LNCaP clone FGC (cell line): ENCODE results near the gene GET4.

Source experiments
- DNase-seq: peaks from one replicate; pipeline ENCODE4 v3.0.0-alpha.2; 2011; ENCODE audit warnings: low read depth
- H3K4me3 ChIP-seq: 2 replicates; pipeline ENCODE4 v1.5.1; 2011; ENCODE audit warnings: mild to moderate bottlenecking, low read depth, low read length, control low read depth
- TF ChIP-seq, protein P1 (sequence below): IDR thresholded peaks from 2 replicates; pipeline ENCODE4 v1.5.1; 2012; ENCODE audit warnings: mild to moderate bottlenecking; ENCODE audit not compliant: control insufficient read depth, insufficient read depth; ENCODE audit errors: extremely low read depth

Gene GET4

DNA sequence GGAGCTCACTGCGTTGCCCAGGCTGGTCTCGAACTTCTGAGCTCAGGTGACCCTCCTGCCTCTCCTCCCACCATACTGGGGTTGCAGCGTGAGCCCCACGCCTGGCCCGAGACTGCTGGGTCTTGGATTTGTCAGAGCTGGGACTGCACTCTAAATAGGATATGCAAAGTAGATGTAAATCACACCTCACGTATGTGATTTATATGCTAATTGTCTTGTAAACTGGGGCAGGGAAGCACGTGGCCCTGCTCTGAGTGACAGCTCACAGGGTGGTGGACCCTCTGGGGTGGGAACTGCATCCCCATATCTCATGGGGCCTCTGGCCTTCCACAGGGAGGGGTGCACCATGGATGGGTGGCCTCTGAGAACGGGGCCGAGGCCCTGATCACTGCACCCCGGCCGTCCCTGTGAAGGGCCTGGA lies 34.1 kb downstream of the GET4 start:
- TF ChIP-seq, protein P1, sequence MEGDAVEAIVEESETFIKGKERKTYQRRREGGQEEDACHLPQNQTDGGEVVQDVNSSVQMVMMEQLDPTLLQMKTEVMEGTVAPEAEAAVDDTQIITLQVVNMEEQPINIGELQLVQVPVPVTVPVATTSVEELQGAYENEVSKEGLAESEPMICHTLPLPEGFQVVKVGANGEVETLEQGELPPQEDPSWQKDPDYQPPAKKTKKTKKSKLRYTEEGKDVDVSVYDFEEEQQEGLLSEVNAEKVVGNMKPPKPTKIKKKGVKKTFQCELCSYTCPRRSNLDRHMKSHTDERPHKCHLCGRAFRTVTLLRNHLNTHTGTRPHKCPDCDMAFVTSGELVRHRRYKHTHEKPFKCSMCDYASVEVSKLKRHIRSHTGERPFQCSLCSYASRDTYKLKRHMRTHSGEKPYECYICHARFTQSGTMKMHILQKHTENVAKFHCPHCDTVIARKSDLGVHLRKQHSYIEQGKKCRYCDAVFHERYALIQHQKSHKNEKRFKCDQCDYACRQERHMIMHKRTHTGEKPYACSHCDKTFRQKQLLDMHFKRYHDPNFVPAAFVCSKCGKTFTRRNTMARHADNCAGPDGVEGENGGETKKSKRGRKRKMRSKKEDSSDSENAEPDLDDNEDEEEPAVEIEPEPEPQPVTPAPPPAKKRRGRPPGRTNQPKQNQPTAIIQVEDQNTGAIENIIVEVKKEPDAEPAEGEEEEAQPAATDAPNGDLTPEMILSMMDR = no peak
- no peak for DNase-seq
- no peak overlapping the region for H3K4me3 ChIP-seq

- TF ChIP-seq, protein P1 = no peak
- no peak overlapping the region for H3K4me3 ChIP-seq
- DNase-seq = no peak
Measured at GRCh38 chr7:910931-911431, 34.6 kb downstream of the GET4 start.

DNA sequence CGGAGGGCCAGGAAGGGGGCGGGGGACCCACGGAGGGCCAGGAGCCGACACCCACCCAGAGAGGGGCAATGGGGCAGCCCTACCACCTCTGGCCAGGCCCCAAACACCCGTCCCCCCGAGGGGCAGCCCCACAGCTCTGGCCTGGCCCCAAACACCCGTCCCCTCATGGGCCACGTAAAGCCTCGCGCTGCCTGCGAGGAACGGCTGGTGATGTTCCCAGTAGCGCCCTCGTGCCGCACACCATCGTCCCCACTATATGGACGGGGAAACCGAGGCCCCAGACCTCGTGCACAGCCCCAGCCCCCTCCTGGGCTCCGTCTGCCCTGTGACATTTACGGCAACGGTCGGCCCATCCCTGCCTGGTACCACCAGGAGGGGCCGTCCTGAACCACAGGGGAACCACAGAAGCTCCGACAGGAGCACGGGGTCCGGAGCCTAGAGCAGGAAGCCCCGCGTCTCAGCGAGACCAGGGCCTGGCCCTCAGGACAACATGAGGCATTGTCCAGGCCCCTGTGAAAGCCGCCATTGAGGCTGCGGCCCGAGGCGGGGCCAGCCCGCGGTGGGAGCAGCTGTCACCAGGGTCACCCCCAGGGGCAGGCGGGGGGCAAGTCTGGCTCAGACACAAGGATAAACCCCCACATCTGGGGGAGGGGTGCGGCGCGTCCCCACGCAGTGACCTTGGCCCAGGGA lies 35.6 kb downstream of the GET4 start:
- no peak for DNase-seq
- H3K4me3 ChIP-seq = no peak overlapping the region
- TF ChIP-seq, protein P1 = no peak

- DNase-seq = no peak
- TF ChIP-seq, protein P1 = no peak
- no peak overlapping the region for H3K4me3 ChIP-seq
Measured at GRCh38 chr7:913736-914520, 37.6 kb downstream of the GET4 start.

GRCh38 chr7:914521-915194 lies 38.3 kb downstream of the GET4 start:
- no peak for DNase-seq
- TF ChIP-seq, protein P1 = no peak
- no peak overlapping the region for H3K4me3 ChIP-seq

- no peak for DNase-seq
- TF ChIP-seq, protein P1 = no peak
- H3K4me3 ChIP-seq = no peak overlapping the region
Measured at GRCh38 chr7:915291-916218, 39.2 kb downstream of the GET4 start.
